ENCODE measurements around the gene TBC1D23.

- TF ChIP-seq EZH2 (IDR thresholded peaks at IDR 0.05; ENCODE audit: low read length, unreplicated experiment) (no peak), CTCF (conservative IDR thresholded peaks at IDR 0.05; ENCODE audit: low read depth, low read length) (no peak), EZH2phosphoT487 (IDR thresholded peaks at IDR 0.05; ENCODE audit: borderline replicate concordance, low read length) (no peak)
Observed at GRCh38 chr3:100288288-100288894, 27.6 kb downstream of the TBC1D23 start.
